GM23248 (cell line): Measurements from ENCODE around the gene DAPK1.

ENCODE experiments used
- EZH2 ChIP-seq: fragments of 200-600 bp; sonication (generic); IDR thresholded peaks from 2 replicates; pipeline ENCODE4 v1.6.1; 2018; ENCODE audit warnings: antibody characterized with exemption, mild to moderate bottlenecking; ENCODE audit not compliant: insufficient read depth, poor library complexity, severe bottlenecking
- EZH2phosphoT487 ChIP-seq: fragments of 200-600 bp; sonication (generic); IDR thresholded peaks from 2 replicates; pipeline ENCODE4 v1.6.1; 2018; ENCODE audit warnings: antibody characterized with exemption, moderate library complexity, mild to moderate bottlenecking, low read depth; ENCODE audit not compliant: insufficient read depth

DNA sequence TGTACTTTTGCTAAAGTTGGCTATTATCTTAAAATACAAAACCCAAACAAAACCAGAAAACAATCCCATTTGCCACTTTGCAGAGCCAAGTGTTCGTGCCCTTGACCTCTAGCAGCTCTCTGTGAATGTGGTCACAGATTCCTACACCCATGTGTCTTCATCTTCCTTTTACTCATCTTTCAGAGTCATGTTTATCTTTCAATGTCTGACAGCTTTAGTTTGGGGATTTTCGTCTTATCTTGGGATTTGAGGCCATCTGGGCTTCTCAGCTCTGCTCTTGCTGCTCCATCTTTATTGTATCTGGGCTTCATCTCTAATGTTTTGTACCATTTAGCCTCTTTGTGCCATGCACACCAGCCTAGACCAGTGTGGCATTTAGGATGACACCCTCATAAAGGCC, 81.0 kb downstream of the DAPK1 start:
- TF ChIP-seq EZH2phosphoT487 (no peak), EZH2 (no peak)
